ENCODE data around the gene CTCF.
"Not testable (repeated sequence)": the region's sequence is repeated elsewhere in the genome, so short reads cannot be mapped to it uniquely, and the experiment has no call there.

Gene CTCF

GRCh38 chr16:67533024-67533560 lies 29.2 kb upstream of the CTCF start:
- no peak overlapping the region for H3K4me3 ChIP-seq (ENCODE audit: low read length)
- DNase-seq (ENCODE audit: low read depth, low spot score), result no peak

- DNase-seq (ENCODE audit: low read depth, low spot score); H3K4me3 ChIP-seq (ENCODE audit: low read length): not testable (repeated sequence)
Measured at GRCh38 chr16:67533987-67534386, 28.3 kb upstream of the CTCF start.

GRCh38 chr16:67534431-67534830 lies 27.9 kb upstream of the CTCF start:
- no peak for DNase-seq (ENCODE audit: low read depth, low spot score)
- H3K4me3 ChIP-seq (ENCODE audit: low read length), result no peak overlapping the region

- H3K4me3 ChIP-seq (ENCODE audit: low read length), result no peak overlapping the region
- no peak for DNase-seq (ENCODE audit: low read depth, low spot score)
Measured at GRCh38 chr16:67535201-67535600, 27.1 kb upstream of the CTCF start.

- peak overlapping the region; percentile 32; the same call in 1 of the 2 replicates for H3K4me3 ChIP-seq (ENCODE audit: low read length)
- DNase-seq (ENCODE audit: low read depth, low spot score), result no peak
Measured at GRCh38 chr16:67537270-67537635, 25.1 kb upstream of the CTCF start.

- DNase-seq (ENCODE audit: low read depth, low spot score), result no peak
- H3K4me3 ChIP-seq (ENCODE audit: low read length), result peak overlapping the region; percentile 32
Measured at GRCh38 chr16:67537636-67538591, 24.4 kb upstream of the CTCF start.

- no peak overlapping the region for H3K4me3 ChIP-seq (ENCODE audit: low read length)
- no peak for DNase-seq (ENCODE audit: low read depth, low spot score)
Measured at GRCh38 chr16:67538666-67539101, 23.6 kb upstream of the CTCF start.

- DNase-seq (ENCODE audit: low read depth, low spot score), result no peak
- H3K4me3 ChIP-seq (ENCODE audit: low read length), result no peak overlapping the region
Measured at GRCh38 chr16:67539271-67539670, 23.1 kb upstream of the CTCF start.

- H3K4me3 ChIP-seq (ENCODE audit: low read length), result no peak overlapping the region
- no peak for DNase-seq (ENCODE audit: low read depth, low spot score)
Measured at GRCh38 chr16:67539691-67540635, 22.4 kb upstream of the CTCF start.

- DNase-seq (ENCODE audit: low read depth, low spot score), result no peak
- no peak overlapping the region for H3K4me3 ChIP-seq (ENCODE audit: low read length)
Measured at GRCh38 chr16:67540756-67541155, 21.6 kb upstream of the CTCF start.

GRCh38 chr16:67541391-67542263 lies 20.7 kb upstream of the CTCF start:
- no peak overlapping the region for H3K4me3 ChIP-seq (ENCODE audit: low read length)
- DNase-seq (ENCODE audit: low read depth, low spot score), result no peak

- no peak overlapping the region for H3K4me3 ChIP-seq (ENCODE audit: low read length)
- peak; percentile 95 for DNase-seq (ENCODE audit: low read depth, low spot score)
Measured at GRCh38 chr16:67542464-67542863, 19.9 kb upstream of the CTCF start.

GRCh38 chr16:67543036-67543435 lies 19.3 kb upstream of the CTCF start:
- H3K4me3 ChIP-seq (ENCODE audit: low read length), result no peak overlapping the region
- no peak for DNase-seq (ENCODE audit: low read depth, low spot score)

- DNase-seq (ENCODE audit: low read depth, low spot score), result no peak
Measured at GRCh38 chr16:67543582-67543981, 18.7 kb upstream of the CTCF start.

GRCh38 chr16:67544329-67544841 lies 17.9 kb upstream of the CTCF start:
- DNase-seq (ENCODE audit: low read depth, low spot score), result no peak
- no peak overlapping the region for H3K4me3 ChIP-seq (ENCODE audit: low read length)

More at GRCh38 chr16:67543582-67543981, 18.7 kb upstream of the CTCF start:
- H3K4me3 ChIP-seq (ENCODE audit: low read length), result no peak overlapping the region

GRCh38 chr16:67544844-67545664 lies 17.3 kb upstream of the CTCF start:
- no peak overlapping the region for H3K4me3 ChIP-seq (ENCODE audit: low read length)
- no peak for DNase-seq (ENCODE audit: low read depth, low spot score)

- DNase-seq (ENCODE audit: low read depth, low spot score), result no peak
Measured at GRCh38 chr16:67545665-67546024, 16.7 kb upstream of the CTCF start.

GRCh38 chr16:67546091-67546501 lies 16.2 kb upstream of the CTCF start:
- no peak for DNase-seq (ENCODE audit: low read depth, low spot score)
- no peak overlapping the region for H3K4me3 ChIP-seq (ENCODE audit: low read length)

More at GRCh38 chr16:67545665-67546024, 16.7 kb upstream of the CTCF start:
- no peak overlapping the region for H3K4me3 ChIP-seq (ENCODE audit: low read length)
